Stimulated activated CD4-positive, alpha-beta T cell treated with anti-CD3 and anti-CD28 coated beads, Interleukin-12 subunit alpha, Interleukin-12 subunit beta, amount 100 ng/mL, for 48 hours (primary cell): Measurements from ENCODE around the gene C1orf159.
"Not testable (repeated sequence)": the region's sequence is repeated elsewhere in the genome, so short reads cannot be mapped to it uniquely, and the experiment has no call there.

Source experiments
- DNase-seq, 3 donors: peaks; one replicate each; pipeline ENCODE4 v3.0.0-alpha.2; 2020; ENCODE audit warnings: low read depth in 2 of 3, low spot score in 1 of 3

The C1orf159 gene

GRCh38 chr1:1058088-1058905 lies 57.6 kb downstream of the C1orf159 start:
- DNase-seq, result no peak

DNA sequence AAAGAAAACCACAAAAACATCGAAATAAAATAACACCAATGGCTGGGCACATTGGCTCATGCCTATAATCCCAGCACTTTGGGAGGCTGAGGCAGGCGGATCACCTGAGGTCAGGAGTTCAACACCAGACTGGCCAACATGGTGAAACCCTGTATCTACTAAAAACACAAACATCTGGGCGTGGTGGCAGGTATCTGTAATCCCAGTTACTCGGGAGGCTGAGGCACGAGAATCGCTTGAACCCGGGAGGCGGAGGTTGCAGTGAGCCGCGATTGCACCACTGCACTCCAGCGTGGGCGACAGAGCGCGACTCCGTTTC lies 58.2 kb downstream of the C1orf159 start:
- not testable (repeated sequence) for DNase-seq

GRCh38 chr1:1055841-1056736 lies 59.8 kb downstream of the C1orf159 start:
- DNase-seq, result no peak

DNA sequence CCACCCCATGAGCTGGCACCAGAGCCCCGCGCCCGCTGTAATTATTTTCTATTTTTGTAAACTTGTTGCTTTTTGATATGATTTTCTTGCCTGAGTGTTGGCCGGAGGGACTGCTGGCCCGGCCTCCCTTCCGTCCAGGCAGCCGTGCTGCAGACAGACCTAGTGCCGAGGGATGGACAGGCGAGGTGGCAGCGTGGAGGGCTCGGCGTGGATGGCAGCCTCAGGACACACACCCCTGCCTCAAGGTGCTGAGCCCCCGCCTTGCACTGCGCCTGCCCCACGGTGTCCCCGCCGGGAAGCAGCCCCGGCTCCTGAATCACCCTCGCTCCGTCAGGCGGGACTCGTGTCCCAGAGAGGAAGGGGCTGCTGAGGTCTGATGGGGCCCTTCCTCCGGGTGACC lies 60.9 kb downstream of the C1orf159 start:
- DNase-seq, result no peak

DNA sequence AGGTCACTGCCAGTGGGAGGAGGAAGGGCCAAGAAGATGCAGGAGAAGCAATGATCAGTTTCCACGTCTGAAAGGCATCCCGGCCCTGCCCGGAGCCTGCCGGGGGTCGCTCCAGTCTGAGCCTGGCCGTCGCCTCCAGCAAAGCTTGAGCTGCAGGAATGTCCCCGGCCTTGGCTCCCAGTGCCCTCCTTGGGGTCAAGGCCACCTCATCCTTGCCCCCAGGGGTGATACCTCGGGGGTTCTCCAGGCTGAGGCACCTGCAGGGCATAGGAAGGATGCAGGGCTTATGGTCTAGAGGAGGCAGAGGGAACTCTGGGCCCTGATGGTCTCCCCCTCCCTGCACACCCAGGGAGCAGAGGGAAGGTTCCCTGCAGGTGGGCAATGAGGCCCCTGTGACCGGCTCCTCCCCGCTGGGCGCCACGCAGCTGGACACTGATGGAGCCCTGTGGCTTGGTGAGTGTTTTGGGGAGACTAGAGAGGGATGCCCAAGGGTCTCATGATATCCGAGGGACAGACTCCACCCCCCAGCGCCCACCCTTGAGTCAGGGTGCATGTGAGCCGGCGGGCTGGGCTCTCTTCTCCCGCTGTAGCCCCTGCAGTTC lies 61.7 kb downstream of the C1orf159 start:
- DNase-seq, result no peak

GRCh38 chr1:1053682-1054081 lies 62.2 kb downstream of the C1orf159 start:
- no peak for DNase-seq

- DNase-seq, result no peak
These were observed 62.9 kb downstream of the C1orf159 start for GRCh38 chr1:1053022-1053421.

DNA sequence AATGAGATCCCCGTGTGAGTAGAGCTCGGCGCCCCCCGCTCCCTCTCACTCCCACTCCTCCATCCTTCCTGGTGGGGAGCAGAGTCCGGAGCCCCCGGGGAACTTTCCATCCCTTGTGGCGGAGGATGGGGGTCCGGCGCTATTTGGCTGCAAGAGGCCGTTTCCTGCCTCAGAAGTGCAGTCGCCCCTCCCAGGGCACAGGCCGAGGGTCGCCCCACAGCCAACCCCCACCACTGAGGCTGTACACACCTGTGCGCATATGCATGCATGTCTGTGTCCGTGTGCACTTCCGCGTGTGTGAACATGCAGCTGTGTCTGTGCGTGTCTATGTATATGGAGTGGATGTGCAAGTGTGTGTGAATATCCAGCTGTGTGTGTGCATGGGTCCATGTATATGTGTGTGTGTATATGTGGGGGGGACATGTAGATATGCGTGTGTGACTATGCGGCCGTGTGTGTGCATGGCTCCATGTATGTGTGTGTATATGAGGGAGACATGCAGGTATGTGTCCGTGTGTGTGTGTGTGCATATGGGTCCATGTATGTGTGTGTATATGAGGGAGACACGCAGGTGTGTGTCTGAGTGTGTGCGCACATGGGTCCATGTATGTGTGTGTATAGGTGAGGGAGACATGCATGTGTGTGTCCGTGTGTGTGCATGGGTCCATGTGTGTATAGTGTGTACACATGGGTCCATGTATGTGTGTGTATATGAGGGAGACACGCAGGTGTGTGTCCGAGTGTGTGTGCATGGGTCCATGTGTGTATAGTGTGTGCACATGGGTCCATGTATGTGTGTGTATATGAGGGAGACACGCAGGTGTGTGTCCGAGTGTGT lies 63.7 kb downstream of the C1orf159 start:
- DNase-seq, result no peak

GRCh38 chr1:1051127-1051810 lies 64.6 kb downstream of the C1orf159 start:
- no peak for DNase-seq

DNA sequence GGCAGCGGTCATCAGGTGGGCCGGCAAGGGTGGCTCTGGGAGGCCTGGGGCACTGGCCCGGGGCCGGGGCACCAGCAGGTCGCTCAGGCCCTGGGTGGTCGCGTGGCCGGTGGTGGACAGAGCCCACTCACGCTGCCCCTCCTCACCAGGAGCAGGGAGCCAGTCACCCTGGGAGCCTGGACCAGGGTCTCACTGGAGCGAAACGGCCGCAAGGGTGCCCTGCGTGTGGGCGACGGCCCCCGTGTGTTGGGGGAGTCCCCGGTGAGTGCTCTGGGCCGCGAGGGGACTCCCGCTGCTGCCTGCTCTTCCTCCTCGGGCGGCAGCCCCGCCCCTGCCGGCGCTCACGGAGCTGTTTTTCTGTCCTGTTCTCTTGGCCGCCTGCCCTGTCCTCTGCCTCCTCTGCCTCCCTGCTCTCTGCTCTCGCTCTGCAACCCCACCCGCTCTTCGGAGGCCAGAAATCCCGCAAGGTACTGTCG lies 65.3 kb downstream of the C1orf159 start:
- DNase-seq, result no peak

DNA sequence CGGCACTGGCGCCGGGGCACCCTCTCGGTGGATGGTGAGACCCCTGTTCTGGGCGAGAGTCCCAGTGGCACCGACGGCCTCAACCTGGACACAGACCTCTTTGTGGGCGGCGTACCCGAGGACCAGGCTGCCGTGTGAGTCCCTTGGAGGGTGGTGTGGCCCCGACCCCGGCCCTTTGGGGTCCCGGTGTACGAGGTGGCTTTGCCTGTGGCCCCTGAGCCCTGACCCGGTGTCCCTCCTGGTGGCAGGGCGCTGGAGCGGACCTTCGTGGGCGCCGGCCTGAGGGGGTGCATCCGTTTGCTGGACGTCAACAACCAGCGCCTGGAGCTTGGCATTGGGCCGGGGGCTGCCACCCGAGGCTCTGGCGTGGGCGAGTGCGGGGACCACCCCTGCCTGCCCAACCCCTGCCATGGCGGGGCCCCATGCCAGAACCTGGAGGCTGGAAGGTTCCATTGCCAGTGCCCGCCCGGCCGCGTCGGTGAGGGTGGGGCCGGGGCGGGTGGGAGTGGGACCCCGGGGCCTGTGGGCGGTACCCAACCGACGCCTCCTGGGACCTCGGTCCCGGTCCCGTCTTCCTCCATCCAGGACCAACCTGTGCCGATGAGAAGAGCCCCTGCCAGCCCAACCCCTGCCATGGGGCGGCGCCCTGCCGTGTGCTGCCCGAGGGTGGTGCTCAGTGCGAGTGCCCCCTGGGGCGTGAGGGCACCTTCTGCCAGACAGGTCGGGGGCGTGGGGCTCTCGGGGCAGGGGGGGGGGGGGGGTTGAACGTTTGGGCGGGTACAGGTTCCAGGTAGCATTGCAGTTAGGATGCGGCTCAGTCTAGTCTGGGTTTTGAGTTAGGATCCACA lies 66.3 kb downstream of the C1orf159 start:
- no peak for DNase-seq

DNA sequence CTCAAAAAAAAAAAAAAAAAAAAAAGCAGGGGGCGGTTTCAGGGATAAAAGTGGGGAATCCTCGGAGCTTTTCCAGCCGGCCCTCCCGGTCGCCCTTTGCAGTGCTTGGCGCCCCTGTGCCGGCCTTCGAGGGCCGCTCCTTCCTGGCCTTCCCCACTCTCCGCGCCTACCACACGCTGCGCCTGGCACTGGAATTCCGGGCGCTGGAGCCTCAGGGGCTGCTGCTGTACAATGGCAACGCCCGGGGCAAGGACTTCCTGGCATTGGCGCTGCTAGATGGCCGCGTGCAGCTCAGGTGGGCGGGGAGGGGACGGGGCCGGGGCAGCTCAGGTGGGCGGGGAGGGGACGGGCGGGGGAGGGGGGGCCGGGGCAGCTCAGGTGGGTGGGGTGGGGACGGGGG lies 67.1 kb downstream of the C1orf159 start:
- no peak for DNase-seq

DNA sequence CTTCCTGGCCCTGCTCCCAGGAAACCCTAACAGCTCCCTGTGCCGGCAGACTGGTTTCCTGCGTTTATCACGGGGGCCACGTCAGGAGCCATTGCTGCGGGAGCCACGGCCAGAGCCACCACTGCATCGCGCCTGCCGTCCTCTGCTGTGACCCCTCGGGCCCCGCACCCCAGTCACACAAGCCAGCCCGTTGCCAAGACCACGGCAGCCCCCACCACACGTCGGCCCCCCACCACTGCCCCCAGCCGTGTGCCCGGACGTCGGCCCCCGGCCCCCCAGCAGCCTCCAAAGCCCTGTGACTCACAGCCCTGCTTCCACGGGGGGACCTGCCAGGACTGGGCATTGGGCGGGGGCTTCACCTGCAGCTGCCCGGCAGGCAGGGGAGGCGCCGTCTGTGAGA lies 67.9 kb downstream of the C1orf159 start:
- DNase-seq, result no peak

- DNase-seq, result no peak
These were observed 68.5 kb downstream of the C1orf159 start for GRCh38 chr1:1047407-1047806.

GRCh38 chr1:1046767-1047166 lies 69.1 kb downstream of the C1orf159 start:
- no peak for DNase-seq

DNA sequence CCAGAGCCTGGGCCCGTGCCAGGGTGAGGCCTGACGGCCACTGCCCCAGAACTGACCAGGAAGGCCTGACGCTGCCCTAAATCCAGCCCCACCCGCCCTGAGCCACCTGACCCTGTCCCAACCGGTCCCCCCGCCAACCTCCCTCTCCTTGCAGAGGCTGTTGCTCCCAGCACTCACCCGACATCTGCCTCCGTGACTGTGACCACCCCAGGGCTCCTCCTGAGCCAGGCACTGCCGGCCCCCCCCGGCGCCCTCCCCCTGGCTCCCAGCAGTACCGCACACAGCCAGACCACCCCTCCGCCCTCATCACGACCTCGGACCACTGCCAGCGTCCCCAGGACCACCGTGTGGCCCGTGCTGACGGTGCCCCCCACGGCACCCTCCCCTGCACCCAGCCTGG lies 69.6 kb downstream of the C1orf159 start:
- DNase-seq, result no peak

DNA sequence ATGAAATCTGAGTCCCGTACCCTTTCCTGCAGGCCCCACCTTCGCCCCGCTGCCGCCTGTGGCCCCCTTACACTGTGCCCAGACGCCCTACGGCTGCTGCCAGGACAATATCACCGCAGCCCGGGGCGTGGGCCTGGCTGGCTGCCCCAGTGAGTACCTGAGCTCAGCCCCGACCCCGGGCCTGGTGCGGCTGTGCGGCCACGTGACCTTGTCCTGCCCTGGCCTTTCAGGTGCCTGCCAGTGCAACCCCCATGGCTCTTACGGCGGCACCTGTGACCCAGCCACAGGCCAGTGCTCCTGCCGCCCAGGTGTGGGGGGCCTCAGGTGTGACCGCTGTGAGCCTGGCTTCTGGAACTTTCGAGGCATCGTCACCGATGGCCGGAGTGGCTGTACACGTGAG lies 70.8 kb downstream of the C1orf159 start:
- DNase-seq, result no peak

GRCh38 chr1:1044455-1045078 lies 71.3 kb downstream of the C1orf159 start:
- no peak for DNase-seq

DNA sequence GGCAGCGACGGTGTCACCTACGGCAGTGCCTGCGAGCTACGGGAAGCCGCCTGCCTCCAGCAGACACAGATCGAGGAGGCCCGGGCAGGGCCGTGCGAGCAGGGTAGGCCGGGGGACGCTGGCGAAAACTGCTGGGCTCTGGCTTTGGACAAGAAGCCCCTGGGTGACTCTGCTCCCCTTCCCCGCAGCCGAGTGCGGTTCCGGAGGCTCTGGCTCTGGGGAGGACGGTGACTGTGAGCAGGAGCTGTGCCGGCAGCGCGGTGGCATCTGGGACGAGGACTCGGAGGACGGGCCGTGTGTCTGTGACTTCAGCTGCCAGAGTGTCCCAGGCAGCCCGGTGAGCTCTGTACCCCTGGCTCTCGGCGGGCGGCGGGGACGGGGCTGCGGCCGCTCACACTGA lies 72.0 kb downstream of the C1orf159 start:
- no peak for DNase-seq
